H1 (cell line): ENCODE measurements around the gene SYTL5. TPM values are rescaled to one million over a fixed set of nuclear protein-coding genes. Genes with fewer than 3 reads are reported as not detected.

Source experiments
- CTCF ChIA-PET: fragments of 300-600 bp; sonication (Branson Sonifier 250); formaldehyde crosslinking; loops from one replicate; lab custom pipeline; 2021; ENCODE audit not compliant: partially characterized antibody; lab: Charles Lee
- POLR2A ChIA-PET: fragments of 300-600 bp; sonication (Branson Sonifier 250); formaldehyde crosslinking; loops from one replicate; lab custom pipeline; 2021; ENCODE audit warnings: inconsistent platforms; ENCODE audit not compliant: partially characterized antibody; lab: Charles Lee
- DNase-seq, 2 experiments: peaks; one replicate each; pipeline versions ENCODE4 v3.0.0 to v3.0.0-alpha.2; 2010 to 2022; ENCODE audit warnings: low spot score in 2 of 2, low read depth in 1 of 2, mixed read lengths in 1 of 2
- FAIRE-seq: peaks from 2 replicates; lab custom pipeline; 2011; peaks lifted over from hg19 to GRCh38; lab: Jason Lieb, UNC
- H2AFZ ChIP-seq: 2 replicates; pipeline ENCODE4 v1.8.1; 2012; ENCODE audit warnings: low read length, inconsistent platforms
- H2AK5ac ChIP-seq: 2 replicates; pipeline ENCODE4 v1.6.1; 2013; ENCODE audit warnings: low read depth, low read length
- H2BK120ac ChIP-seq: replicated peaks from 2 replicates; pipeline ENCODE3; 2013; ENCODE audit warnings: low read depth, low read length, inconsistent platforms
- H2BK12ac ChIP-seq: 2 replicates; pipeline ENCODE4 v1.6.1; 2013; ENCODE audit warnings: low read depth, low read length
- H2BK15ac ChIP-seq: 2 replicates; pipeline ENCODE4 v1.6.1; 2013; ENCODE audit warnings: low read length
- H2BK20ac ChIP-seq: 2 replicates; pipeline ENCODE4 v1.6.1; 2013; ENCODE audit warnings: low read length
- H2BK5ac ChIP-seq: 2 replicates; pipeline ENCODE4 v1.6.1; 2013; ENCODE audit warnings: low read depth, low read length
- H3K14ac ChIP-seq: 2 replicates; pipeline ENCODE4 v1.6.1; 2013; ENCODE audit warnings: inconsistent platforms; ENCODE audit not compliant: insufficient read length
- H3K18ac ChIP-seq: 2 replicates; pipeline ENCODE4 v1.6.1; 2013; ENCODE audit warnings: low read length; ENCODE audit errors: extremely low read depth
- H3K23ac ChIP-seq: 2 replicates; pipeline ENCODE4 v1.6.1; 2013; ENCODE audit warnings: inconsistent platforms; ENCODE audit not compliant: insufficient read length
- H3K23me2 ChIP-seq: 2 replicates; pipeline ENCODE4 v1.6.1; 2013; ENCODE audit warnings: low read depth, low read length
- H3K27ac ChIP-seq: 2 replicates; pipeline ENCODE4 v1.6.1; 2011; ENCODE audit warnings: low read depth, low read length, inconsistent platforms
- H3K27me3 ChIP-seq, 4 experiments: replicated peaks in 1 of 4; 1 replicate in 1 of 4; 2 replicates in 3 of 4; pipeline versions ENCODE4 v1.6.1 to v1.8.1; 2011 to 2013; ENCODE audit warnings: low read length in 3 of 4, mild to moderate bottlenecking in 3 of 4, inconsistent platforms in 2 of 4, mixed read lengths in 2 of 4, moderate library complexity in 1 of 4; ENCODE audit not compliant: control insufficient read depth in 3 of 4, insufficient read depth in 3 of 4; ENCODE audit errors: extremely low read depth in 1 of 4
- H3K36me3 ChIP-seq, 4 experiments: 2 replicates each; pipeline versions ENCODE4 v1.6.1 to v1.8.1; 2011 to 2013; ENCODE audit warnings: mild to moderate bottlenecking in 4 of 4, low read length in 3 of 4, moderate library complexity in 2 of 4, control low read depth in 1 of 4, inconsistent platforms in 1 of 4; ENCODE audit not compliant: insufficient read depth in 4 of 4, control insufficient read depth in 2 of 4
- H3K4ac ChIP-seq: replicated peaks from 2 replicates; pipeline ENCODE3; 2013; ENCODE audit warnings: low read length, low read depth, mixed read lengths, inconsistent platforms; ENCODE audit not compliant: insufficient read length
- H3K4me1 ChIP-seq, 4 experiments: replicated peaks in 1 of 4; 1 replicate in 1 of 4; 2 replicates in 3 of 4; pipeline versions ENCODE4 v1.6.1 to v1.8.1; 2011 to 2013; ENCODE audit warnings: low read length in 3 of 4, inconsistent platforms in 2 of 4, mixed read lengths in 1 of 4; ENCODE audit not compliant: insufficient read depth in 4 of 4, control insufficient read depth in 3 of 4
- H3K4me2 ChIP-seq, 2 experiments: 2 replicates each; pipeline versions ENCODE4 v1.6.1 to v1.8.1; 2011 to 2013; ENCODE audit warnings: low read depth in 2 of 2, low read length in 2 of 2, control low read depth in 1 of 2, inconsistent platforms in 1 of 2, mild to moderate bottlenecking in 1 of 2; ENCODE audit not compliant: insufficient read depth in 1 of 2
- H3K4me3 ChIP-seq, 4 experiments: fragments of 200-600, 300-600 bp in 1 of 4; sonication (generic), shearing (Covaris generic), sonication (Bioruptor Twin) in 1 of 4; 2 replicates each; pipeline versions ENCODE4 v1.5.1 to v1.8.1; 2011 to 2016; ENCODE audit warnings: low read length in 4 of 4, low read depth in 3 of 4, control low read depth in 2 of 4, inconsistent platforms in 2 of 4, mild to moderate bottlenecking in 2 of 4, mixed read lengths in 1 of 4, moderate library complexity in 1 of 4; ENCODE audit not compliant: insufficient read depth in 2 of 4; ENCODE audit errors: extremely low read depth in 1 of 4
- H3K56ac ChIP-seq: replicated peaks from 2 replicates; pipeline ENCODE3; 2013; ENCODE audit warnings: low read depth, mild to moderate bottlenecking, mixed read lengths, low read length, inconsistent platforms; ENCODE audit not compliant: insufficient read length
- H3K79me1 ChIP-seq: 2 replicates; pipeline ENCODE4 v1.6.1; 2013; ENCODE audit warnings: low read depth, low read length, control low read depth
- H3K79me2 ChIP-seq, 2 experiments: 2 replicates each; pipeline versions ENCODE4 v1.6.1 to v1.8.1; 2012 to 2013; ENCODE audit warnings: low read length in 2 of 2, mild to moderate bottlenecking in 2 of 2, inconsistent platforms in 1 of 2; ENCODE audit not compliant: insufficient read depth in 2 of 2, control insufficient read depth in 1 of 2
- H3K9ac ChIP-seq, 4 experiments: replicated peaks in 1 of 4; 1 replicate in 1 of 4; 2 replicates in 3 of 4; pipeline versions ENCODE4 v1.6.1 to v1.8.1; 2011 to 2013; ENCODE audit warnings: low read depth in 3 of 4, low read length in 3 of 4, control low read depth in 2 of 4, mild to moderate bottlenecking in 2 of 4, moderate library complexity in 2 of 4, inconsistent platforms in 1 of 4; ENCODE audit errors: extremely low read depth in 1 of 4
- H3K9me3 ChIP-seq, 2 experiments: 2 replicates each; pipeline versions ENCODE4 v1.6.1 to v1.8.1; 2012 to 2013; ENCODE audit warnings: mild to moderate bottlenecking in 2 of 2, moderate library complexity in 2 of 2, control low read depth in 1 of 2, inconsistent platforms in 1 of 2, low read depth in 1 of 2, low read length in 1 of 2, mixed read lengths in 1 of 2; ENCODE audit not compliant: insufficient read depth in 2 of 2
- H4K20me1 ChIP-seq, 2 experiments: replicated peaks in 1 of 2; 2 replicates each; pipeline versions ENCODE3 to v1.8.1; 2011 to 2013; ENCODE audit warnings: inconsistent platforms in 2 of 2, low read length in 2 of 2, mild to moderate bottlenecking in 1 of 2; ENCODE audit not compliant: insufficient read depth in 2 of 2, control insufficient read depth in 1 of 2
- H4K5ac ChIP-seq: 2 replicates; pipeline ENCODE4 v1.6.1; 2013; ENCODE audit warnings: low read length, low read depth, mixed read lengths, inconsistent platforms; ENCODE audit not compliant: insufficient read length
- H4K8ac ChIP-seq: 2 replicates; pipeline ENCODE4 v1.8.0; 2013; ENCODE audit warnings: mild to moderate bottlenecking, moderate library complexity, low read length, inconsistent platforms; ENCODE audit not compliant: insufficient read depth; ENCODE audit errors: extremely low read depth
- H4K91ac ChIP-seq: replicated peaks from 2 replicates; pipeline ENCODE3; 2013; ENCODE audit warnings: low read length, mixed read lengths, inconsistent platforms; ENCODE audit not compliant: insufficient read length
- ASH2L ChIP-seq: fragments of 200-600, 300-600 bp; sonication (generic); IDR thresholded peaks from one replicate; pipeline ENCODE4 v1.7.1; 2017; ENCODE audit warnings: low read length
- CBX5 ChIP-seq: fragments of 300-800, 300-1000 bp; sonication (generic); IDR thresholded peaks from 2 replicates; pipeline ENCODE4 v1.7.1; 2016; ENCODE audit warnings: antibody characterized with exemption, low read length, low read depth
- CREB1 ChIP-seq: IDR thresholded peaks from 2 replicates; pipeline ENCODE4 v1.6.1; 2012; ENCODE audit warnings: inconsistent platforms
- EZH2 ChIP-seq: fragments of 200-600 bp; sonication (generic); IDR thresholded peaks from 2 replicates; pipeline ENCODE4 v1.7.1; 2012; ENCODE audit warnings: low read depth, mild to moderate bottlenecking, moderate library complexity, low read length, inconsistent platforms; ENCODE audit not compliant: severe bottlenecking
- JUND ChIP-seq: IDR thresholded peaks from 2 replicates; pipeline ENCODE4 v1.6.1; 2011; ENCODE audit warnings: mild to moderate bottlenecking, improper control_type of control experiment, low read length
- KDM4A ChIP-seq: IDR thresholded peaks from one replicate; pipeline ENCODE4 v1.7.1; 2012; ENCODE audit warnings: low read depth, mild to moderate bottlenecking, moderate library complexity, low read length, inconsistent platforms; ENCODE audit not compliant: severe bottlenecking
- PHF8 ChIP-seq: fragments of 200-600 bp; sonication (generic); conservative IDR thresholded peaks from 2 replicates; pipeline ENCODE4 v1.7.1; 2012; ENCODE audit warnings: low read depth, mild to moderate bottlenecking, inconsistent platforms, low read length, moderate library complexity
- POU5F1 ChIP-seq: IDR thresholded peaks from 2 replicates; pipeline ENCODE4 v1.6.1; 2011; ENCODE audit warnings: low read depth, mild to moderate bottlenecking, low read length, moderate library complexity
- RFX5 ChIP-seq: IDR thresholded peaks from 2 replicates; pipeline ENCODE4 v1.6.1; 2011; ENCODE audit warnings: low read depth, low read length, improper control_type of control experiment, borderline replicate concordance
- RNF2 ChIP-seq: fragments of 200-900, 300-1000 bp; sonication (generic); IDR thresholded peaks from 2 replicates; pipeline ENCODE4 v1.7.1; 2016; ENCODE audit warnings: borderline replicate concordance, low read depth, mild to moderate bottlenecking, antibody characterized with exemption, low read length; ENCODE audit not compliant: poor library complexity, severe bottlenecking; ENCODE audit errors: missing control alignments
- RXRA ChIP-seq: IDR thresholded peaks from 2 replicates; pipeline ENCODE4 v1.6.1; 2011; ENCODE audit warnings: low read depth, mild to moderate bottlenecking, low read length, moderate library complexity; ENCODE audit not compliant: insufficient read depth
- SIN3A ChIP-seq, 2 experiments: IDR thresholded peaks in 1 of 2; conservative IDR thresholded peaks in 1 of 2; 2 replicates each; pipeline ENCODE4 v1.6.1; 2011 to 2012; ENCODE audit warnings: low read length in 2 of 2, improper control_type of control experiment in 1 of 2, low read depth in 1 of 2, mild to moderate bottlenecking in 1 of 2
- TAF1 ChIP-seq: IDR thresholded peaks from 2 replicates; pipeline ENCODE4 v1.6.1; 2011; ENCODE audit warnings: mild to moderate bottlenecking, low read depth, low read length
- WGBS, 2 experiments: shearing (Covaris generic) in 1 of 2; methylation state at CpG; one replicate each; pipeline versions ENCODE4 v1.1.6 to v1.1.7; 2013 to 2015; ENCODE audit warnings: low lambda C conversion rate in 2 of 2, mixed read lengths in 2 of 2, inconsistent platforms in 1 of 2, low coverage in 1 of 2, missing lambda C conversion rate in 1 of 2; ENCODE audit not compliant: insufficient replicate concordance in 2 of 2, insufficient coverage in 1 of 2, insufficient read length in 1 of 2; ENCODE audit errors: extremely low coverage in 1 of 2, missing lambda C conversion rate in 1 of 2; 5-methylcytosine and 5-hydroxymethylcytosine counted together
- polyA plus RNA-seq, 7 experiments: library from polyadenylated mRNA; depleted of rRNA in 3 of 7; stranded (reverse) in 5 of 7; unstranded in 2 of 7; fragments of >200 nt in 5 of 7; fragments of 200-250 nt in 2 of 7; gene quantifications; 1 replicate in 5 of 7; 2 replicates in 1 of 7; 4 replicates in 1 of 7; pipeline versions ENCODE4 v1.2.1 to v1.2.3, GENCODE V29; 2011 to 2013; ENCODE audit warnings: missing spikeins in 2 of 7, mixed read lengths in 2 of 7
- total RNA-seq: library from RNA; stranded (reverse); fragmentation: NEBNext Ultra II Directional; extraction: Animal tissue kit (Norgen Biotek cat#: 25700); gene quantifications from 2 replicates; pipeline ENCODE4 v1.2.1, GENCODE V29; 2021
- TF ChIP-seq, protein P1 (sequence below): IDR thresholded peaks from 2 replicates; pipeline ENCODE4 v1.6.1; 2012; ENCODE audit warnings: inconsistent platforms

Gene SYTL5
- total and polyA plus RNA-seq, 2 of the 8 experiments (the other 6 are each of a cell fraction or from before 2014, with no cell fraction given): 0.15 to 0.52 TPM

DNA sequence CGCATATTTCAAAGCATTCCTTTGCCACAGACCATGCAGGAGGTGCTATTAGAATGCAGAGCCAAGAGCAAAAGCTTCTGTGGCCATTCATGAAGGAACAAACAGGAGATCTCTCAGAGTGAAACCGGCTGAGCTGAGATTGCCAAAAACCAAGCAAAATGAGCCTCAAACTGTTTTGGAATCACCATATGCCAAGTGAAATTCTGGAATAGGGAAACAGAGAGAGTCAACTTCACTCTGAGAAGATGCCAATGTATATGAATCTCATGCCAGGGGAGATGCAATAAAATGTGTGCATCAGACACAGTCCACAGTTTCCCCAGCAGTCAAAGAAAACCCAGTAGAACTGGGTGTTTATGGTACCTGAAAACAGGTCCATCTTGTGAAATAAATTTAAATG, 172.0 kb downstream of the SYTL5 start:
- Histone ChIP-seq H3K79me1 (no peaks in the 10 kb centered on the region), H4K91ac (no peak overlapping the region), H3K23ac (no peak overlapping the region), H3K4me2 (no peak overlapping the region), H2AK5ac (no peak overlapping the region), H2BK20ac (no peak overlapping the region), H2AFZ (no peak overlapping the region), H3K14ac (no peak overlapping the region), H3K27me3 (no peaks in the 10 kb centered on the region), H2BK12ac (no peak overlapping the region), H3K18ac (no peak overlapping the region), H2BK5ac (no peak overlapping the region), H3K79me2 (no peaks in the 10 kb centered on the region), H2BK120ac (no peak overlapping the region), H3K4me1 (no peaks in the 10 kb centered on the region; a peak in 2 of 7 replicates), H3K9me3 (no peaks in the 10 kb centered on the region), H3K56ac (no peak overlapping the region), H3K27ac (no peak overlapping the region), H4K5ac (no peak overlapping the region), H3K4ac (no peak overlapping the region), H2BK15ac (no peak overlapping the region), H3K36me3 (no peaks in the 10 kb centered on the region), H3K23me2 (no peaks in the 10 kb centered on the region), H3K9ac (no peak overlapping the region), H4K8ac (no peak overlapping the region), H4K20me1 (no peaks in the 10 kb centered on the region), H3K4me3 (no peak overlapping the region)
- DNase-seq (no peak), FAIRE-seq (no peak)
- 32% methylated on average over 2 of the region's 2 CpGs; no CpG with 5 or more reads in 1 of the 2 experiments for WGBS, 2 experiments
- POLR2A ChIA-PET: no interaction called here
- CTCF ChIA-PET: interaction anchor here (1.3 to 1.4 kb wide), 2 partner anchors 10 to 169 kb away, joined by 3 to 4 read pairs; no protein-coding TSS in a partner anchor
- TF ChIP-seq PHF8 (no peak), CREB1 (no peak), SIN3A (conservative IDR thresholded peaks at IDR 0.05 in 1 of 2, IDR thresholded peaks at IDR 0.05 in 1 of 2; ENCODE audit: low read depth in 1 of 2, low read length in 2 of 2) (no peak), POU5F1 (no peak), TAF1 (no peak), RXRA (no peak), KDM4A (no peak), ASH2L (no peak), RNF2 (no peak), CBX5 (no peak), RFX5 (no peak), JUND (no peak), EZH2 (no peak)
- TF ChIP-seq, protein P1, sequence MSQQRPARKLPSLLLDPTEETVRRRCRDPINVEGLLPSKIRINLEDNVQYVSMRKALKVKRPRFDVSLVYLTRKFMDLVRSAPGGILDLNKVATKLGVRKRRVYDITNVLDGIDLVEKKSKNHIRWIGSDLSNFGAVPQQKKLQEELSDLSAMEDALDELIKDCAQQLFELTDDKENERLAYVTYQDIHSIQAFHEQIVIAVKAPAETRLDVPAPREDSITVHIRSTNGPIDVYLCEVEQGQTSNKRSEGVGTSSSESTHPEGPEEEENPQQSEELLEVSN: no peak
